KOPT-K1 (cell line): ENCODE measurements around the gene TRIB2.
A peak's percentile ranks its signal among the peaks of the same experiment; 100 is the strongest.

Experiments
- H3K27ac ChIP-seq: fragments of 200-600 bp; sonication (generic); 2 replicates; pipeline ENCODE4 v1.5.1; 2016; ENCODE audit warnings: antibody characterized with exemption, mild to moderate bottlenecking, low read depth, low read length; ENCODE audit not compliant: poor library complexity, severe bottlenecking
- H3K36me3 ChIP-seq: fragments of 200-600 bp; sonication (generic); 2 replicates; pipeline ENCODE4 v1.5.1; 2017; ENCODE audit warnings: antibody characterized with exemption, mild to moderate bottlenecking, low read length, moderate library complexity; ENCODE audit not compliant: insufficient read depth
- H3K9me3 ChIP-seq: fragments of 200-600 bp; sonication (generic); 2 replicates; pipeline ENCODE4 v1.5.1; 2017; ENCODE audit warnings: antibody characterized with exemption, low read length, mild to moderate bottlenecking; ENCODE audit not compliant: insufficient read depth, poor library complexity, severe bottlenecking

Gene TRIB2

GRCh38 chr2:12685956-12686355 is 30.8 kb upstream of the TRIB2 start:
- Histone ChIP-seq H3K27ac (no peak overlapping the region), H3K36me3 (no peaks in the 10 kb centered on the region), H3K9me3 (peaks cover 8% of the 10 kb centered on the region)

GRCh38 chr2:12686708-12687283 is 29.9 kb upstream of the TRIB2 start:
- Histone ChIP-seq H3K9me3 (peaks cover 14% of the 10 kb centered on the region), H3K36me3 (no peaks in the 10 kb centered on the region), H3K27ac (no peak overlapping the region)

GRCh38 chr2:12688091-12688490 is 28.6 kb upstream of the TRIB2 start:
- Histone ChIP-seq H3K9me3 (peaks cover 23% of the 10 kb centered on the region), H3K27ac (no peak overlapping the region), H3K36me3 (no peaks in the 10 kb centered on the region)

GRCh38 chr2:12688893-12689292 is 27.8 kb upstream of the TRIB2 start:
- Histone ChIP-seq H3K36me3 (no peaks in the 10 kb centered on the region), H3K9me3 (peaks cover 28% of the 10 kb centered on the region), H3K27ac (no peak overlapping the region)

GRCh38 chr2:12693509-12693908 is 23.2 kb upstream of the TRIB2 start:
- Histone ChIP-seq H3K36me3 (no peaks in the 10 kb centered on the region), H3K9me3 (peaks cover 40% of the 10 kb centered on the region), H3K27ac (no peak overlapping the region)

GRCh38 chr2:12694990-12695774 is 21.6 kb upstream of the TRIB2 start:
- Histone ChIP-seq H3K36me3 (no peaks in the 10 kb centered on the region), H3K27ac (no peak overlapping the region), H3K9me3 (peaks cover 33% of the 10 kb centered on the region)

GRCh38 chr2:12697617-12698016 is 19.1 kb upstream of the TRIB2 start:
- no peak overlapping the region for H3K27ac ChIP-seq
- H3K36me3 ChIP-seq = no peaks in the 10 kb centered on the region
- peaks cover 20% of the 10 kb centered on the region for H3K9me3 ChIP-seq

- no peak overlapping the region for H3K27ac ChIP-seq
- H3K36me3 ChIP-seq = no peaks in the 10 kb centered on the region
- H3K9me3 ChIP-seq = peaks cover 11% of the 10 kb centered on the region
These were observed 15.7 kb upstream of the TRIB2 start for GRCh38 chr2:12700989-12701388.

- Histone ChIP-seq H3K27ac (no peak overlapping the region), H3K9me3 (peaks cover 15% of the 10 kb centered on the region), H3K36me3 (no peaks in the 10 kb centered on the region)
These were observed 15.0 kb upstream of the TRIB2 start for GRCh38 chr2:12701786-12702167.

GRCh38 chr2:12702168-12703121 is 14.3 kb upstream of the TRIB2 start:
- Histone ChIP-seq H3K27ac (no peak overlapping the region), H3K36me3 (no peaks in the 10 kb centered on the region), H3K9me3 (peaks cover 15% of the 10 kb centered on the region)

- no peaks in the 10 kb centered on the region for H3K36me3 ChIP-seq
- H3K27ac ChIP-seq = no peak overlapping the region
- peaks cover 15% of the 10 kb centered on the region for H3K9me3 ChIP-seq
These were observed 12.4 kb upstream of the TRIB2 start for GRCh38 chr2:12704378-12704777.

GRCh38 chr2:12705230-12705629 is 11.5 kb upstream of the TRIB2 start:
- H3K9me3 ChIP-seq = peaks cover 15% of the 10 kb centered on the region
- H3K27ac ChIP-seq = peak overlapping the region; percentile 2
- H3K36me3 ChIP-seq = no peaks in the 10 kb centered on the region

GRCh38 chr2:12705742-12706141 is 11.0 kb upstream of the TRIB2 start:
- peaks cover 15% of the 10 kb centered on the region for H3K9me3 ChIP-seq
- H3K27ac ChIP-seq = peak overlapping the region; percentile 2
- H3K36me3 ChIP-seq = no peaks in the 10 kb centered on the region

- peaks cover 15% of the 10 kb centered on the region for H3K9me3 ChIP-seq
- H3K27ac ChIP-seq = peak overlapping the region; percentile 66
- no peaks in the 10 kb centered on the region for H3K36me3 ChIP-seq
These were observed 8.1 kb upstream of the TRIB2 start for GRCh38 chr2:12708508-12709206.

- no peaks in the 10 kb centered on the region for H3K36me3 ChIP-seq
- peaks cover 15% of the 10 kb centered on the region for H3K9me3 ChIP-seq
- H3K27ac ChIP-seq = peak overlapping the region; percentile 66
These were observed 7.6 kb upstream of the TRIB2 start for GRCh38 chr2:12709207-12709522.
